ENCODE measurements around the gene APMAP. TPM values are rescaled to one million over a fixed set of nuclear protein-coding genes. Genes with fewer than 3 reads are reported as not detected.
A peak's percentile ranks its signal among the peaks of the same experiment; 100 is the strongest.

APMAP gene
- polyA plus RNA-seq, 12 donors, result 39.8 to 71.9 (median 46.5) TPM; not detected in 1

DNA sequence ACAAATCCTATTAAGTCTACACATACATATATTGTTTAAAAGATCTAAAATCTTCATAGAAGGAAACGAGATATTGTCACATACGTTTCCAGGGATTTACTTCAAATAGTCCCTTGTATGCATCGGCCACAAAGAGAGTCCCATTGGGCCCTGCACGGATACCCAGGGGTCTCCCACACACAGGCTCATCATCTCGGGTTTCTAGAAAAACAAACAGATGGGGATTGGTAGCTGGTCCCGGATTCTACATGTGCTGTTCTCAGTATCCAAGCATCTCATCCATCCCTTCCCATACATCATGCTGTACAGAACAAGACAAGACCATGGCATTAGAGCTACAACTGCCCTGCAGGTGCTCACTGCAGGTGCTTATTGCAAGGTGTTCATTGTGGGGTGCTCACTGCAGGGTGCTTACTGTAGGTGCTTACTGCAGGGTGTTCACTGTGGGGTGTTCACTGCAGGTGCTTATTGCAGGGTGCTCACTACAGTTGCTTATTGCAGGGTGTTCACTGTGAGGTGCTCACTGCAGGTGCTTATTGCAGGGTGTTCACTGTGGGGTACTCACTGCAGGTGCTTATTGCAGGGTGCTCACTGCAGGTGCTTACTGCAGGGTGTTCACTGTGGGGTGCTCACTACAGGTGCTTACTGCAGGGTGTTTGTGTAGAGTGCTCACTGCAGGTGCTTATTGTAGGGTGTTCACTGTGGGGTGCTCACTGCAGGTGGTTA is 21.0 kb downstream of the APMAP start:
- DNase-seq, result no peak

DNA sequence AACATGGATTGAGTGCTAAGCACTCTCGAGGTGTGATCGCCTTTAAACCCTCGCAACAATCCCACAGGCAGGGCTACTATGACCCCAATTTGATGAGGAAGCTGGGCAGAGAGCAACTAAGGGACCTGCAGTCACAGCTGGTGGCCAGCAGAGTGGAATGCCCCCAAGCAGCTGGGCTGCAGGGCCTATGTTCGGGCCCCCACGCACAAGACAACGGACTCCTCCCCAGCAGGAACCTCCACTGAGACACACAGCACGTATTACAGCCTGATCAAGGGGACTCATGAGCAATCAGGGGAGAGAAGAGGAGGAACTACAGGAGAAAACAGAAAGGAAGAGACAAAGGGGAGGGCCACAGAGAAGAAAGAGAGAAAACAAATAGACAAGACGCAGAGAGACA is 21.8 kb downstream of the APMAP start:
- no peak for DNase-seq

DNA sequence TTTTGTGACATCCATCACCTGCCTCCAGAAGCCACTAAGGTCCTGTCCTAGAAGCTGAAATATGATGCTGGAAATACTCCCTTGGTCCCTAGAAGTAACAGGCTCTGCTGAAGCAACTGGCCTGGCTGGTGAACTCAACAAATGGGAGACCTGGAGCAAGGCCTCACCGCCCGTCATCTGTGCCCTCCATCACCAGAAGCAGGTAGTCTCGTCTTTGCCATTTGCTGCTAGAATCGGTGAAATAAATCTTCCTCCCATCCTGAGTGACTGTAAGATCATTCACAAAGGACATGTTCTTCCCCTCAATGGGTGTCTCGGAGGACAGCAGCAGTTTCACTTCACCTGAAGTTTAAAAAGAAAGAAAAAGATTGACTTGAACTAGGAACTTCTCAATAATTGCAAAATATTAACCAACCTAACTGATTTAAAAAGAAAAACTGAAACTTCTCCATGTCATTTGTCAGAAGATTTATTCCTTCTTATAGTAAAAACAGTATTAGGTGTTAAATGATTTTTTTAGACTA is 22.5 kb downstream of the APMAP start:
- DNase-seq, result no peak

DNA sequence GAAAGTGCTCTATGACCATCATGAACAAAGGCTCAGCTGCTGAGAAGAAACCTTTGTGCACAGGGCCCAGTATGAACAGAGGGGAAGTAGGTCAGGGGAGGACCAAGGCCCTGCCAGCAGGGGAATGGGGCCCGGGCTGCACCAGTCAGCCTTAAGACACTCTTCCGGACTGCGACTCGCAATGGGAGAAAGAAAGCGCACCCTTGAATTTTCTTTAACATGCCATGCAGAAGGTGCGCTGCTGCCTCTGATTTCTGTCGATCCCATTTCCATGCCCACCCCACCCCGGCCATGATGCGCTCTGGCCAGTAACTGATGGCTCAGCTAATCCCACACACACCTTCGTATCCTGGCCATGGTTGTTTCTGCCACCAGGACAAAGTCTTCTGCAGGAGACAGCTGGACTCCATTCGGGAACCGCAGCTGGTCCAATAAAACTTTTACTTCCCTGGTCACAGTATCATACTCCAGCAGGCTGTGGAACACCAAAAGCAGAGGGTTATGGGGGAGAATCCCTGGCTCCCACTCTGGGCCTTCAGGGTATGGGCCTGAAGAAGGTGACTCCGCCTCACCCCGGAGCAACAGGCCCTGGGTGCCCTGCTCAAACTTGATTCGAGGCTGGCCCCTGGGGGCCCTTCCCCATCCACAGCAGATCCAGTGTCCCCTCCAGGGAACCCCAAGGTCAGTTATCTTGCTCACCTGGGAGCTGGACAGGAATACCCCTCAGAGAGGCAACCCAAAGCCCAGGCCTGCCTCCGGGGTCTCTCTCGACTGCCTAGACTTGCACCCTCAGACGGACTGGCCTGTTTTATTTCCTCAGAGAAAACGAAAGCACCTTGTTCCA is 23.1 kb downstream of the APMAP start:
- no peak for DNase-seq

DNA sequence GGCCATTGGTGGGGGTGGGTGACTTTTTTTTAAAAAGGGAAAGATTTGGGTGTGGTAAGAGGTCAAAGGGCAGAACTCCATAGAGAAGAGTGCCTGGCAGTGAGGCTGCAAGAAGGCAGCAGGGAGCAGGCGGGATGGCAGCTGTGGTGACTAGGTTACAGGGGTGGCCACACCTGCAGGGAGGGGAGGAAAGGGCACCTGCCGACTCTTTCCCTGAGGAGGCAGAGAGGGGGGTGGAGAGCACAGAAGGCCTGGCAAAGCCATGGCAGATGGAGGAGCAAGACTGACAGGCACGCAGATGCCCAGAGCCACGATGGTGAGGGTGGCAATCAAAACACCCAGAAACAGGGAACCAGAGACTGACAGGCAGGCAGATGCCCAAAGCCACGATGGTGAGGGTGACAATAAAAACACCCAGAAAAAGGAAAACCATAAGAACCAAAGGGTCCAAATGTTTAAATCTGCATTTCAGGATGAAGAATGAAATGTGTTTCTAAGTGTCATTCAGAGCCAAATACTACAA is 24.2 kb downstream of the APMAP start:
- DNase-seq, result no peak

DNA sequence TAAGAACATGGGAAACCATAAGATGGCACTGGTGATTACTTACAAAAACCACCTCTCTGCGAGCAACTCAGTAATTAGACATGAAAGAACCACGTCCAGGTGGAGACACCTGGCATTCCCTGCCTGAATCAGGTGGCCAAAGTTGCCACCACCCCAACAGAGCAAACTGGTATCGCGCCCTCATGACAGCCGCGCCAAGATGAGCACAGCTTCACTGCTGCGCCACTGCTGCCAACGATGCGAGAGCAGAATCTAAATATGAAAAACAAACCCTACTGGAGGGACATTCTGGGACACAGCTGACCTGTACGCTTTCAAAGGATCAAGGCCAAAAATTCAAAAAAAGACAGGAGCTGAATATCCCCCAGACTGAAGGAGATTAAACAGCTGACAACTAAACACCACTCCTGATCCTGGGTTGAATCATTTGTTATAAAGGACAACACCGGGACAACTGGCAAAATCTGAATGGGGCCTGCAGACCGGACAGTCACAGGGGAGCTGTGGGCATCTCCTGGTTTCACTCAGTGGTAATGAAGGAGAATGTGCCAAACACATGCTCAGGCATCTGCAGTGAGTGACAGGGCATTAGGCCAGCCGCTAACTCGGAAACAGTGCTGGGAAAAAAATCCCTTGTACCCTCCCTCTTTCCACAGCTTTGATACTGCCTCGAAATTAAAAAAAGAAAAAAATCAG is 26.1 kb downstream of the APMAP start:
- DNase-seq, result no peak

DNA sequence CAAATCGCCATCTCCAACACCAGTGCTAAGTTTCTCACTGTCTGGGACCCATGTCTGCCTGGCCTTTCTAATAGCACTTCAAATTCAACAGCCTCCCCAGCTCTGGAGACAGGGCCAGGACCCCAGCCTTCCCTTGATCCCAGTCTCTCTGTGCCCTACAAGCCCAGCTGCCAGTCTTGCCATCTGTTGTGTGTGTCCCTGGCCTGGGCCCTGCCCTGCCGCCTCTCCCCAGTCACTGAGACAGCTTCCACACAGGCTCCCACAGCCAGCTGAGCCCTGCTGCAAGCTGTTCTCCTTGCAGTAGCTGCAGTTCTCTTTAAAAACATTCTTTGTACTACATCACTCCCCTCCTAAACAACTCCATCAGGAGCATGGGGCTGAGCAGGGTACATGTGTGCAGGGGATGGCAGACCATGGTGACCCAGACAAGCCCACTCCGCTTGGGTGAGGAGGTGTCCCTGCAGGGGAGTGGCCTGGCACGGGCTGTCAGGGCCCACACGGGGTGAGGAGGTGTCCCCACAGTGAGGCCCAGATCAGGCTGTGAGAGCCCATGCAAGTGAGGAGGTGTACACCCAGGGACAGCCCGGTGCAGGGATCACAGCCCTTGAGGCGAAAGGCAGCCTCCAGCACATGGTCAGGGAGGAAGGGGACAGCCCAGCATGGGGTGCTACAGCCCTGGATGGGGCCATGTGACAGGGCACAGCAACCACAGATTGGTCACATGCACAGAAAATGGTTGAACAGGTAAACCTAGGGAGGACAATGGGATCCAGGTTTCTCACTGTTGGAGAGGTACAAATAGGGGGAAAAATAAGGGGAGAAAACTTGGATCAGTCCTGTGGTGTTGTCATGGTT is 27.3 kb downstream of the APMAP start:
- peak; percentile 12 for DNase-seq

DNA sequence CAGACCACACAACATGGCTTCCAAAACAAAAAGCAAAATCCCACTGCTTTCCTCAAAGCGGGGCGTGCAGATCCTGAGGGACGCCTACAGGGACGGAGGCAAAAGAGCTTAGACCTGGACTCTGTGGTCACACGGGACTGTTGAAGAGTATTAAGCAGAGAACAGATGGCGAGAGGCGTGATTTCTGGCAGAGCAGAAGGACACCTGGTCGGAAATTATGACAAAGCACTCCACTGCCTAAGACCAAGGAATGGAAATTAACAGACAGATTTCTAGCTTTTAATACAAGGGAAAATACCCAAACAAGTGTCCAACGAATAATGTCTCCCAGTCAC is 28.1 kb downstream of the APMAP start:
- peak; percentile 85 for DNase-seq

DNA sequence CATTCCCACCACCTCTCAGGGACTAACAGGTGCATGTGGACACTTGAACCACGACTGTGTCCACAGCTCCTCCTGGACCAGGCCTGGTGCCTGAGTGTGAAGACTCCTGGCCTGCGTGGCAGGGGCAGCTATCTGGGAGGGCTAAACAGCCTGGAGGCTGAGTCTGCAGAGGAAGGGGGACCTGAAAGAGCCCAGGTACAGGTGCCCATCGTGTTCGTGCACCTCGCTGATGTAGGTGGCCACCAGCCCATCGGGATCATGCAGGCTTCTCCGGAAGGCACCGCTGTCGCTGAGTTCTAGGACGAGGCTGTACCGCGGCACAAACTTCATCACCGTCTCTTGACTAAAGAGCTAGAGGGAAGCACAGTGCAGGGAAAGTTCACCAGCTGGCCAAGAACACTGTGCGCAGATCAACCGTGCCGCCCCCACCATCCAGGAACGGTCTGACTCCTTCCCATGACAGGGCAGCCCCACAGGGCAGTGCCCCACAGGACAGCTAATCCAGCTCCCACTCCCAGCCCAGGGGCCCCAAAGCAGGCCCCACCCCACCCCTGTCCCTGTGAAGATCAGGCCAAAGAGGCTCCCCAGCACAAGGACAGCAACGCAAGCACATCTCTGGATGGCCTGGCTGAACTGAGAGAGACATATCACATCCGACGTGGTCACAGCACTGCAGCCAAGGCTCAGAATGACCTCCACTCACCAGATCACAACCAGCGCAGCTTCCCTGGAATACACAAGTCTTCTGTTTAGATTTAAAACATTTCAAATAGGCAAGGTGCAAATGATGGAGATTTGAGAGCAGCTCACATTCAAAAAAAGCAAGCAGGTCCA is 28.7 kb downstream of the APMAP start:
- no peak for DNase-seq

DNA sequence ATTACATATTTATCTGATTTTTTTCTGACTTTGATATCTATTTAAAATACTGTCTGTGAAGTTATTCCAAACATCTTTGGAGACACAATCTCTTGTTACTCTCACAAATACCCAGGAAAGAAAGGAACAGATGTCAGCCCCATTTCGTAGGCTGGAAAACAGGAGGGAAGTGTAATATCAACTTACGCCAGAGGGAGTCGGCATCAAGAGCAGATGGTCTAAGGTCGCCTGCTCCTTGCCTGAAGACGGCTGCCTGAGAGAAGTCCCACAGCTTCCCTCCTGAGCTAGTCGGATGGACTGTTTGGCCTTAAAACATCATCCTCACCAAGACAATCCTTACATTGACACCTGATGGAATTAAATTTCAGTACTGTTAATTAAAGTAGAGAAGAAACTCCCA is 30.0 kb downstream of the APMAP start:
- no peak for DNase-seq

DNA sequence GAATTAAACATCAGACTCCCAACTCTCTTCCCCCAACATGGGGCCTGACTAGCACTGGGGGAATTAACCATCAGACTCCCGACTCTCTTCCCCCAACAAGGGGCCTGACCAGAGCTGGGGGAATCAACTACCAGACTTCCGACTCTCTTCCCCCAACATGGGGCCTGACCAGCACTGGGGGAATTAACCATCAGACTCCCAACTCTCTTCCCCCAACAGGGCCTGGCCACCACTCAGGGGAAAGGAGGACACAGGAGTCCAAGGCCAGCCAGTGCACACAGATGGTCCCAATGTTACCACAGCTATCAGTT is 30.4 kb downstream of the APMAP start:
- no peak for DNase-seq

DNA sequence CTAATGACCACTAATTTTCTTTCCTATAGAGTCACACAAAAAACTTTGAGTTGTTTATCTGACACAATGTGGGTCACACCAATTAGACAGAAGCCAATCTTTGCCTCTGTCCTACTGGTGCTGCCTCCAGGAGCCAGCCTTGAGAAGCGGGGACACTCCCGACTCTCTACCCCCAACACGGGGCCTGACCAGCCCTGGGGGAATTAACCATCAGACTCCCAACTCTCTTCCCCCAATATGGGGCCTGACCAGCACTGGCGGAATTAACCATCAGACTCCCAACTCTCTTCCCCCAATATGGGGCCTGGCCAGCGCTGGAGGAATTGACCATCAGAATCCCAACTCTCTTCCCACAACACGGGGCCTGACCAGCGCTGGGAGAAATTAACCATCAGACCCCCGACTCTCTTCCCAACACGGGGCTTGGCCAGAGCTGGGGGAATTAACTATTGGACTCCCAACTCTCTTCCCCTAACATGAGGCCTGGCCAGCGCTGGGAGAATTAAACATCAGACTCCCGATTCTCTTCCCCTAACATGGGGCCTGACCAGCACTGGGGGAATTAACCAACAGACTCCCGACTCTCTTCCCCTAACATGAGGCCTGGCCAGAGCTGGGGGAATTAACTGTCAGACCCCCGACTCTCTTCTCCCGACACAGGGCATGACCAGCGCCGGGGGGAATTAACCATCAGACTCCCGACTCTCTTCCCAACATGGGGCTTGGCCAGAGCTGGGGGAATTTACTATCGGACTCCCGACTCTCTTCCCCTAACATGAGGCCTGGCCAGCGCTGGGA is 31.0 kb downstream of the APMAP start:
- DNase-seq, result no peak

DNA sequence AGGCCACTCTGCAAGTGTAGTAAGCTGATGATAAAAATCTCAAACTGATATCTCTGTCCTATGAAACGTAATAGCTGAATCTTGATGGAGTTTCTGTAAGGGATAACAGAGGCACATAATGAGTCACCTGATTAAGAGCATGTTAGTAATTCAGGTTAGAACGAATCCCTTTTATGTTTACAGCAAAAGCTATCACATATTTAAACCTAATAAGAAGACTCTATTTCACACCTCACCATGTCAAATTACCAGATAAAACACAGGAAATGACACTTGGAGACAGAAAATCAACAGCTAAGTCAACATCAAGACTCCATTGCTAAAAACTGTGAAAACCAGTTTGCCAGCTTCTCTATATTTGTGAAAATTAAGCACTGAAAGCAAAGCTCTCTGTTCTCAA is 31.7 kb downstream of the APMAP start:
- no peak for DNase-seq

DNA sequence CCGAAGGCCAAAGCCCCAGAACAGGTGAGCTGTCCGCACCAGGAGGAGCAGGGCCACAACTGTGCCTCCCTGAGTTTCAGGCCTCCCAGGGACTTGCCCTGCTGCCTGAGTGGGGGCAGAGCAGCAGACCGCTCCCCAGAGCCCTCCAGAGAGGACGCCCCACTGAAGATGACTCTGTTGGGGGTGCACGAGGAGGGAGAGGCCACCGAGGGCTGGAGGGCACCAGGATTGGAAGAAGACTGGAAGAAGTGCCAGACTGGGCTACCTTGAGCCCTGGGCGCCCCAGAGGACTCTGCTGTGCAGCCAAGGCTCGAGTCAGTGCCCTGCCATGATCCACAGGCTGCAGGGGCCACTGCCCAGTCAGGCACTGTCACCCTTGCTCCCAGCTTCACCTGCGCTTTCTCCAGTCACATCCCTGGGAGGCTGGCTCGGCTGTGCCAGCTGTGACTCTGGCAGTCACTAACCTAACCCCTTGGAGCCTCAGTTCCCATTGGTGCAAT is 32.2 kb downstream of the APMAP start:
- no peak for DNase-seq

DNA sequence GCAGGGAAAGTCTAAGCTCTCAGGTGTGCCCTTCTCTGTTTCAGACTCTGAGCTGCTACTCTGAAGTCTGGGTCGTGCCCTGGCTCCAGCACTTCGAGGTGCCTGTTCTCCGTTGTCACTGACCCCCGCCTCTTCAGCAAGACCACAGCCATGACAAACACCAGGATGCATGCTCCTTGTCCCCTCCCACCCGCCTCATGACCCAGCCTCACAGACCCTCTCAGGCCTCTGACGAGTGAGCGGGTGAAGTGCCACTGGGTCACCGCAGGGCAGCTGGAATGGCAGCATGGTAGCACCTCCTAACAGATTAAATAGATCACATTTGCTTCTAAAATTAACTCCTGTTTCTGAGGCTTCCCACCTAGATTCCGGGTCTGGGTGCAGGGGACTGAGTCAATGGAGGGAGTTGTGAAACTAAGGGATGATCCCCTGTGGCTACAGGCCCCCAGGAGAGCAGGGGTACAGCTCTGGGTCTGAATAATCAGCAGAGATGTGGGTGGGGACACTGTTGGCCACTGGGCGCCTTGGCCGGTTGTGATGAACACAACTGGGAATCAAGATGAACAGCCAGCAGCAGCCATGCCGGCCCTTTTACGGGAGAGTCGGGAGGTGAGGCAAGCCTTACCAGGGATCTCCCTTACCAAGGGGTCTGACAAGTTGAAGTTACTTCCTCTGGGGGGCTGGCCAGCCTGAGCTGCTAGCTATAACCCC is 32.8 kb downstream of the APMAP start:
- no peak for DNase-seq

DNA sequence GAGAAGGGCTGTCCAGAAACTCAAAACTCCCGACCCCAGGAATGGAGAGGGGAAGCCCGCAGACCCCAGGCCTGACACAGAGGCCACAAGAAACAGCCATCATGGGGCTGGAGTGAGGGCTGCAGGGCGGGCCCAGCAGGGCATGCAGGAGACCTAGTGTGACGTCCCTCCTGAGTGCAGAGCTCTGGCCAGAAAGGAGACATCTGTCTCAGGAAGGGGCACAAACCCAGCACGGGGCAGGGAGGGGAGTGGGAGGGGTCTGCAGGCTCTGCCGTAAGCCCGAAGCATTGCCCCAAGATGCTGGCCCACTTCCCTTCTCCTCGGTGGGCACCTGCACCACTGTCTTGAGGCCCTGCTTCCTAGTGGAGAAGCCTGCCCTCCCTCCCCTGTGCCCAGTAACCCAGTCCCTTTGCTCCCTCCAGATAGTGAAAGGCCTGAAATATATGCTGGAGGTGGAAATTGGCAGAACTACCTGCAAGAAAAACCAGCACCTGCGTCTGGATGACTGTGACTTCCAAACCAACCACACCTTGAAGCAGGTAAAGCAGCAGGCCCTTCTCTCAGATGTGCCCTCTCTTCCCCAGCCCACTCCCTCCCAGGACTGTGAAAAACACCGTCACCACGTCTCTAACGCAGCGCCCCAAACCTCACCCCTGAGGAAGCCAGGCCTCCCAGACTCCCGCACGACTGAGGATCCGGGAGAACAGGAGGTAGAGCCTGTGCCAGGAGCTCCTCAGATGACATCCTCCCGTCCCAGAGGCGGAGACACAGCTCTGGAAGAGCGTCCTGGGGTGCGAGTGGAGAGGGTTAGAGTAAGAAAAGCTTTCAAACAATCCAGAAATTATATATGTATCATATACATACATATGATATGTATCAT is 33.8 kb downstream of the APMAP start:
- no peak for DNase-seq

DNA sequence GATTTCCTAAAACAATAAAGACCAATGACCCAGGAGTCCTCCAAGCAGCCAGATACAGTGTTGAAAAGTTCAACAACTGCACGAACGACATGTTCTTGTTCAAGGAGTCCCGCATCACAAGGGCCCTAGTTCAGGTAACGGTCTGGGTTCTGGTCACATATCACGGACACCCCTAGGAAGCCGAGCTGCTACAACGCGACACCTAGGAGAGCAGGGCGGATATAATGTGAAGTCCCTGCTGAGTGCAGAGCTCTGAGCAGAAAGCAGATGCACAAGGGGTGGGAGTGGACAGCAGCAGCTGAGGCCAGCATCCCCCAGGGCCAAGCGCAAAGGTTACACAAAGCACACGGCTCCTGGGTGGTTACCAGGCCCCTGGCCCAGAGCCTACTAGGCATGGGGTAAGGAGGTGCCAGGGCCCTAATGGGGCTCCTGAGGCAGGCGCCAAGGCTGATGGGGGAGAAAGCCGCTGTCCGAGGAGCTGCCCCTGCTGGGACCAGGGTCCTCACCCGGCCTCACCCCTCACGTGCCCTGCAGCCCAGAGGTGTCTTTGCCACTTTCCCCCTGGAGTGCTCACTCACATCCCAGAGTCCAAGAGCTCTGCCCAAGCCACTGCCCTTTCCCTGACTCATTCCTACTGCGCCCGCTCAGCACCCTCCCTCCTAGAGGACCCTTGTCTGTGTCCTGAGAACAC is 35.1 kb downstream of the APMAP start:
- DNase-seq, result no peak

Measured in muscle of arm (tissue), 12 donors.